GM12878 (cell line): ENCODE data around the gene TMTC3. TPM values are rescaled to one million over a fixed set of nuclear protein-coding genes. Genes with fewer than 3 reads are reported as not detected.

Experiments used
- ATAC-seq: fragments of 200-7000 bp; cut with Tn5 transposase; 3 replicates; pipeline ENCODE4 v1.9.1; 2020; ENCODE audit warnings: mild to moderate bottlenecking, moderate library complexity
- BruUV-seq: library from RNA; stranded (reverse); fragments of 400-500 nt; replicated peaks from 2 replicates; lab custom pipeline; 2021; lab: Mats Ljungman, UMichigan
- CTCF ChIA-PET: fragments of 300-600 bp; sonication (Branson Sonifier 250); formaldehyde crosslinking; extraction: SDS; loops from one replicate; lab custom pipeline; 2021; ENCODE audit warnings: inconsistent platforms; lab: Yijun Ruan, JAX
- POLR2A ChIA-PET: fragments of 350-600 bp; formaldehyde crosslinking; extraction: SDS; loops from one replicate; lab custom pipeline; 2021; ENCODE audit warnings: inconsistent platforms; lab: Charles Lee
- RAD21 ChIA-PET: fragments of 300-600 bp; sonication (Branson Sonifier 250); formaldehyde crosslinking; loops from one replicate; lab custom pipeline; 2023; ENCODE audit warnings: antibody characterized with exemption; ENCODE audit not compliant: unreplicated experiment; lab: Charles Lee
- SMC1A ChIA-PET: fragments of 300-600 bp; sonication (Branson Sonifier 250); formaldehyde crosslinking; loops from one replicate; lab custom pipeline; 2023; ENCODE audit not compliant: unreplicated experiment, uncharacterized antibody; lab: Charles Lee
- DNase-seq: peaks from one replicate; pipeline ENCODE4 v3.0.0-alpha.2; 2011; ENCODE audit warnings: low read depth, low spot score
- FAIRE-seq: peaks from 3 replicates; lab custom pipeline; 2011; peaks lifted over from hg19 to GRCh38; lab: Jason Lieb, UNC
- H2AFZ ChIP-seq: 2 replicates; pipeline ENCODE4 v1.6.0; 2011; ENCODE audit warnings: low read depth, low read length, control low read depth; ENCODE audit not compliant: control insufficient read depth
- H3K27ac ChIP-seq: 2 replicates; pipeline ENCODE4 v1.5.1; 2011; ENCODE audit warnings: control low read depth; ENCODE audit not compliant: control insufficient read depth, insufficient read depth
- H3K27me3 ChIP-seq, 2 experiments: replicated peaks in 1 of 2; 2 replicates each; pipeline versions ENCODE4 v1.6.0 to v1.6.1; 2011; ENCODE audit warnings: low read length in 1 of 2; ENCODE audit not compliant: control insufficient read depth in 2 of 2, insufficient read depth in 2 of 2
- H3K36me3 ChIP-seq, 2 experiments: 2 replicates each; pipeline ENCODE4 v1.5.1; 2011; ENCODE audit warnings: low read length in 1 of 2; ENCODE audit not compliant: control insufficient read depth in 2 of 2, insufficient read depth in 2 of 2
- H3K4me1 ChIP-seq: 2 replicates; pipeline ENCODE4 v1.6.1; 2011; ENCODE audit warnings: mild to moderate bottlenecking, low read length, moderate library complexity, mixed read lengths; ENCODE audit not compliant: control insufficient read depth, insufficient read depth
- H3K4me2 ChIP-seq: 2 replicates; pipeline ENCODE4 v1.6.0; 2011; ENCODE audit warnings: control low read depth; ENCODE audit not compliant: control insufficient read depth, insufficient read depth
- H3K4me3 ChIP-seq: fragments of 200-600 bp; sonication (generic); 2 replicates; pipeline ENCODE4 v1.5.1; 2016
- H3K79me2 ChIP-seq: 2 replicates; pipeline ENCODE4 v1.6.0; 2011; ENCODE audit warnings: low read length; ENCODE audit not compliant: control insufficient read depth, insufficient read depth
- H3K9ac ChIP-seq: 2 replicates; pipeline ENCODE4 v1.8.0; 2011; ENCODE audit warnings: low read length, control low read depth, mixed read lengths; ENCODE audit not compliant: control insufficient read depth, insufficient read depth
- H3K9me3 ChIP-seq: replicated peaks from 3 replicates; pipeline ENCODE4 v1.5.1; 2011; ENCODE audit warnings: mild to moderate bottlenecking, low read length; ENCODE audit not compliant: control insufficient read depth, insufficient read depth
- H4K20me1 ChIP-seq: 2 replicates; pipeline ENCODE4 v1.6.0; 2011; ENCODE audit not compliant: control insufficient read depth, insufficient read depth
- BRCA1 ChIP-seq: IDR thresholded peaks from 2 replicates; pipeline ENCODE4 v1.6.1; 2011; ENCODE audit warnings: low read depth, low read length, improper control_type of control experiment
- CBX5 ChIP-seq: sonication (generic); IDR thresholded peaks from 2 replicates; pipeline ENCODE4 v1.6.1; 2016; ENCODE audit warnings: low read depth, moderate library complexity, mild to moderate bottlenecking, inconsistent platforms
- CEBPB ChIP-seq, 2 experiments: fragments of 150-350 bp in 1 of 2; IDR thresholded peaks; 2 replicates each; pipeline ENCODE4 v1.6.1; 2012 to 2014; ENCODE audit warnings: low read depth in 2 of 2, low read length in 2 of 2, borderline replicate concordance in 1 of 2, inconsistent platforms in 1 of 2
- CHD4 ChIP-seq: fragments of 200-600 bp; sonication (generic); IDR thresholded peaks from 2 replicates; pipeline ENCODE4 v1.6.1; 2016; ENCODE audit warnings: mild to moderate bottlenecking
- E2F4 ChIP-seq: IDR thresholded peaks from 2 replicates; pipeline ENCODE4 v1.6.1; 2012; ENCODE audit warnings: low read depth, low read length, improper control_type of control experiment
- ETV6 ChIP-seq, 2 experiments: fragments of 450-650 bp in 1 of 2; IDR thresholded peaks in 1 of 2; conservative IDR thresholded peaks in 1 of 2; 2 replicates each; pipeline ENCODE4 v1.6.1; 2014; ENCODE audit warnings: antibody characterized with exemption in 1 of 2, borderline replicate concordance in 1 of 2, low read depth in 1 of 2, mild to moderate bottlenecking in 1 of 2, moderate library complexity in 1 of 2
- EZH2 ChIP-seq: IDR thresholded peaks from 2 replicates; pipeline ENCODE4 v1.6.1; 2012; ENCODE audit warnings: low read depth, mild to moderate bottlenecking, control low read depth, inconsistent platforms, low read length, borderline replicate concordance; ENCODE audit not compliant: control insufficient read depth
- GATAD2B ChIP-seq: fragments of 450-650 bp; conservative IDR thresholded peaks from 2 replicates; pipeline ENCODE4 v1.6.1; 2017; ENCODE audit warnings: low read depth, mild to moderate bottlenecking, moderate library complexity
- HCFC1 ChIP-seq: fragments of 150-350 bp; IDR thresholded peaks from 2 replicates; pipeline ENCODE4 v1.6.1; 2014; ENCODE audit warnings: low read length
- JUND ChIP-seq: IDR thresholded peaks from 2 replicates; pipeline ENCODE4 v1.6.1; 2012; ENCODE audit warnings: low read depth, mild to moderate bottlenecking, low read length, improper control_type of control experiment, moderate library complexity
- MAX ChIP-seq: IDR thresholded peaks from 2 replicates; pipeline ENCODE4 v1.6.1; 2012; ENCODE audit warnings: low read depth, low read length, improper control_type of control experiment
- NFIC ChIP-seq: IDR thresholded peaks from 2 replicates; pipeline ENCODE4 v1.6.1; 2012; ENCODE audit warnings: low read depth, mild to moderate bottlenecking, inconsistent platforms, low read length, moderate library complexity
- PBX3 ChIP-seq: IDR thresholded peaks from 2 replicates; pipeline ENCODE4 v1.6.1; 2011; ENCODE audit warnings: mild to moderate bottlenecking, low read depth, low read length, moderate library complexity; ENCODE audit not compliant: insufficient replicate concordance
- POLR2AphosphoS5 ChIP-seq: IDR thresholded peaks from 2 replicates; pipeline ENCODE4 v1.6.1; 2011; ENCODE audit warnings: mild to moderate bottlenecking, low read length, inconsistent platforms
- RAD21 ChIP-seq: IDR thresholded peaks from 2 replicates; pipeline ENCODE4 v1.6.1; 2011; ENCODE audit warnings: mild to moderate bottlenecking, low read depth, low read length, moderate library complexity; ENCODE audit not compliant: insufficient read depth
- REST ChIP-seq: IDR thresholded peaks from 2 replicates; pipeline ENCODE4 v1.6.1; 2012; ENCODE audit warnings: mild to moderate bottlenecking, low read depth, low read length
- ZSCAN29 ChIP-seq: fragments of 450-650 bp; IDR thresholded peaks from 2 replicates; pipeline ENCODE4 v1.6.1; 2017; ENCODE audit warnings: mild to moderate bottlenecking, moderate library complexity
- WGBS: methylation state at CpG from one replicate; pipeline ENCODE4 v1.1.6; 2016; ENCODE audit warnings: low lambda C conversion rate; ENCODE audit not compliant: insufficient replicate concordance, insufficient coverage; ENCODE audit errors: missing lambda C conversion rate; 5-methylcytosine and 5-hydroxymethylcytosine counted together
- in situ Hi-C: fragments of 300-500 bp; cut with MboI; formaldehyde crosslinking; loops from 9 replicates; pipeline ENCODE4 v1.14.3; 2018; ENCODE audit warnings: mixed read lengths
- intact Hi-C: fragments of 100-400 bp; cut with micrococcal nuclease; formaldehyde crosslinking; loops from one replicate; pipeline ENCODE4 v1.14.2; 2022; ENCODE audit not compliant: unreplicated experiment
- polyA plus RNA-seq, 11 experiments: library from polyadenylated mRNA; depleted of rRNA in 4 of 11; unstranded in 6 of 11; stranded (reverse) in 5 of 11; fragments of >200 nt; fragmentation: Nextera tagmentation in 4 of 11; fragmentation: Illumina TruSeq in 1 of 11; extraction: Ambion mirVana in 4 of 11; extraction: Trizol in 1 of 11; gene quantifications; 1 replicate in 1 of 11; 2 replicates in 10 of 11; pipeline versions ENCODE4 v1.2.1 to v1.2.3, GENCODE V29; 2011 to 2016; ENCODE audit warnings: inconsistent platforms in 2 of 11, missing spikeins in 2 of 11, low read depth in 1 of 11
- total RNA-seq, 4 experiments: library from RNA; depleted of rRNA in 3 of 4; stranded (reverse); fragments of >200 nt in 3 of 4; fragmentation: Illumina TruSeq in 1 of 4; extraction: Trizol in 1 of 4; gene quantifications; 2 replicates each; pipeline versions ENCODE4 v1.2.1 to v1.2.3, GENCODE V29; 2013 to 2021

TMTC3 gene
- total and polyA plus RNA-seq, 10 of the 15 experiments (the other 5 are each of a cell fraction or from before 2014, with no cell fraction given), result 1.4 to 5.7 (median 3.5) TPM

GRCh38 chr12:88227871-88228270 is 85.8 kb downstream of the TMTC3 start:
- ChIA-PET POLR2A (no interaction called here), SMC1A (no interaction called here), RAD21 (no interaction called here), CTCF (no interaction called here)
- in situ Hi-C loops, result no loop called here
- intact Hi-C loops, result no loop called here
- H3K27me3 ChIP-seq, result no peaks in the 10 kb centered on the region
- H3K27ac ChIP-seq, result no peak overlapping the region
- 57% methylated on average over 12 of the region's 12 CpGs for WGBS
- DNase-seq (no peak), FAIRE-seq (no peak), ATAC-seq (no peak)
- no peak overlapping the region for H3K4me2 ChIP-seq
- H4K20me1 ChIP-seq, result no peaks in the 10 kb centered on the region
- no peak overlapping the region for H3K4me3 ChIP-seq
- no peaks in the 10 kb centered on the region for H3K79me2 ChIP-seq
- H3K4me1 ChIP-seq, result no peaks in the 10 kb centered on the region
- no peak for TF ChIP-seq NFIC
- TF ChIP-seq BRCA1, result no peak
- TF ChIP-seq JUND, result no peak
- TF ChIP-seq POLR2AphosphoS5, result no peak
- TF ChIP-seq EZH2, result no peak
- no peak for TF ChIP-seq ETV6 (conservative IDR thresholded peaks at IDR 0.05 in 1 of 2, IDR thresholded peaks at IDR 0.05 in 1 of 2; ENCODE audit: borderline replicate concordance in 1 of 2, low read depth in 1 of 2)
- no peak for TF ChIP-seq CBX5
- TF ChIP-seq REST, result no peak
- TF ChIP-seq MAX, result no peak
- no peak for TF ChIP-seq E2F4
- TF ChIP-seq CEBPB (IDR thresholded peaks at IDR 0.05; ENCODE audit: borderline replicate concordance in 1 of 2, low read depth in 2 of 2, low read length in 2 of 2), result no peak
- no peak for TF ChIP-seq RAD21
- no peak for TF ChIP-seq PBX3
- no peak for TF ChIP-seq GATAD2B
- TF ChIP-seq HCFC1, result no peak
- no peak for TF ChIP-seq CHD4
- no peak for TF ChIP-seq ZSCAN29
- no peak overlapping the region for H3K9ac ChIP-seq
- BruUV-seq, result no TSS peak
- no peaks in the 10 kb centered on the region for H3K9me3 ChIP-seq
- H2AFZ ChIP-seq, result no peak overlapping the region
- H3K36me3 ChIP-seq, result no peaks in the 10 kb centered on the region
